Measurements from ENCODE around the gene COPS3.

Gene COPS3

DNA sequence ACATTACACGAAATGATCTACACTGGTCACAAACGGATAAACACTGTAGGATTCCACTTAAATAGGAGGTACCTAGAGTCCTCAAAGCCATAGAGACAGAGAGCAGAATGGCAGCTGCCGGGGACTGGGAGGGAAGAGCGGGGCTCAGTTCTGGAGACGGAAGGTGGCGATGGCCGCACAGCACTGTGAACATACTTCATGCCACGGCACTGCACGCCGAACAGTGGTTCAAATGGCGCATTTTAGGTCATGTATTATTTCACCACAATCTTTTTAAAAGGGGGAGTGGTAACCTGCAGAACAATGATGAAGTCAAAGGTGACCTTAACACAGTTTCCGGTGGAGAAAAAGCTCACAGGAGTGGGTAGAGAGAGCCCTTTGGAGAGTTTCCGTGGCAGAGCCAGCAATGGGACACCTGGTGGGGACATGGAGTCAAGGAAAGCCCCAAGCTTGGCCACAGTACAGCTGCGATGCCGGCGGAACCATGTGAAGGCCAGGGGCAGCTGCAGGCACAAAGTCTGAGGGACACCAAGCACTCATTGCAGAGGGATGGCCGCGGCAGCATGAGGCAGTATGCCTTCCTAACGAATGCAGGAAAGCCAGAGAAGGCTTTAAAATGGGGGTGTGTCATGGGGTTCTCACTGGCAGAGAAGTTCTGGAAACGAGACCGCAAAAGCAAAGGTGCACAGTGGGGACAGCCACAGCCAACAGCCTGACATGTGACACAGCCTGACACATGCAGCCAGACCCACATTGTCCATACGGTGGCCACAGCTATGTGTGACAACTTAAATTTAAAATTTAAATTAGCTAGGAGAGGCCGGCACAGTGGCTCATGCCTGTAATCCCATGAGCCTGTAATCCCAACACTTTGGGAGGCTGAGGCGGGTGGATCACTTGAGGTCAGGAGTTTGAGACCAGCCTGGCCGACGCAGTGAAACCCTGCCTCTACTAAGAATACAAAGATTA, 51.3 kb downstream of the COPS3 start:
- TF ChIP-seq, protein P1, sequence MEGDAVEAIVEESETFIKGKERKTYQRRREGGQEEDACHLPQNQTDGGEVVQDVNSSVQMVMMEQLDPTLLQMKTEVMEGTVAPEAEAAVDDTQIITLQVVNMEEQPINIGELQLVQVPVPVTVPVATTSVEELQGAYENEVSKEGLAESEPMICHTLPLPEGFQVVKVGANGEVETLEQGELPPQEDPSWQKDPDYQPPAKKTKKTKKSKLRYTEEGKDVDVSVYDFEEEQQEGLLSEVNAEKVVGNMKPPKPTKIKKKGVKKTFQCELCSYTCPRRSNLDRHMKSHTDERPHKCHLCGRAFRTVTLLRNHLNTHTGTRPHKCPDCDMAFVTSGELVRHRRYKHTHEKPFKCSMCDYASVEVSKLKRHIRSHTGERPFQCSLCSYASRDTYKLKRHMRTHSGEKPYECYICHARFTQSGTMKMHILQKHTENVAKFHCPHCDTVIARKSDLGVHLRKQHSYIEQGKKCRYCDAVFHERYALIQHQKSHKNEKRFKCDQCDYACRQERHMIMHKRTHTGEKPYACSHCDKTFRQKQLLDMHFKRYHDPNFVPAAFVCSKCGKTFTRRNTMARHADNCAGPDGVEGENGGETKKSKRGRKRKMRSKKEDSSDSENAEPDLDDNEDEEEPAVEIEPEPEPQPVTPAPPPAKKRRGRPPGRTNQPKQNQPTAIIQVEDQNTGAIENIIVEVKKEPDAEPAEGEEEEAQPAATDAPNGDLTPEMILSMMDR (IDR thresholded peaks at IDR 0.05; ENCODE audit: low read depth, low read length) = no peak

DNA sequence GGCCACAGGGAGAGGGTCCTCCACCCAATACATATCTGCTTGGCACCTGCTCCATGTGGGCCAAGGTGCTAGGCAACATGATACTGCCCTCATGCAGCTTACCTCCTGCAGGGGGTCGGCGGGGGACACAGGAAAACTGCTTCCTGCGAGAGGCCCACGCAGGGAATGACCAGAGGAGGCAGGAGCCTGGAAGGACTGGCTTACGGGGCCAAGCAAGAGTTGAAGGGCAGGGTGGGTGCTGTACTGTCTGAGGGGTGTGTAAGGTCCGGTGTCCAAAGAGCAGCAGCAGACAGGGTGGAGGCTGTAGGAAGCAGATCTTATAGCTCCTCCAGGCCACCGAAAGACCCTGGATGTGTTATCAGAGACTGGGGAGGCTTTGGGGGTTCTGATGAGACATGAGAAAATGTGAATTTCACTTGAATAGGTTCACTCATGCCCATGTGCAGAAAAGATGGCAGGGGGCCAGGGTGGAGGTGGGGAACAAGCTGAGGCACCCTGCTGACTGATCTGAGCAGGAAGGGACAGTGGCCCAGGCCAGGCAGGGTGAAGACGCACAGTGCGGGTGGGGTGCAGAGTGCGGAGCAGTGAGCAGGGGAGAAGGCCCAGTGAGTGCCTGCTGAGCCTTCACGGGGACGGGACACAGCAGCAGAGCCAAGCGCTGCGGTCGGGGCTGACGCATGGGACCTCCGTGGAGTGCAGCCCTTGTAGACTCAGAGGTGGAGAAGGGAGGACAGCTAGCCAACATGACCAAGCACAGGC, 52.3 kb downstream of the COPS3 start:
- TF ChIP-seq, protein P1 (IDR thresholded peaks at IDR 0.05; ENCODE audit: low read depth, low read length) = no peak
- H3K4me3 ChIP-seq (ENCODE audit: low read depth, low read length) = no peak overlapping the region

More for the DNA sequence above, 51.3 kb downstream of the COPS3 start:
- no peak overlapping the region for H3K4me3 ChIP-seq (ENCODE audit: low read depth, low read length)

DNA sequence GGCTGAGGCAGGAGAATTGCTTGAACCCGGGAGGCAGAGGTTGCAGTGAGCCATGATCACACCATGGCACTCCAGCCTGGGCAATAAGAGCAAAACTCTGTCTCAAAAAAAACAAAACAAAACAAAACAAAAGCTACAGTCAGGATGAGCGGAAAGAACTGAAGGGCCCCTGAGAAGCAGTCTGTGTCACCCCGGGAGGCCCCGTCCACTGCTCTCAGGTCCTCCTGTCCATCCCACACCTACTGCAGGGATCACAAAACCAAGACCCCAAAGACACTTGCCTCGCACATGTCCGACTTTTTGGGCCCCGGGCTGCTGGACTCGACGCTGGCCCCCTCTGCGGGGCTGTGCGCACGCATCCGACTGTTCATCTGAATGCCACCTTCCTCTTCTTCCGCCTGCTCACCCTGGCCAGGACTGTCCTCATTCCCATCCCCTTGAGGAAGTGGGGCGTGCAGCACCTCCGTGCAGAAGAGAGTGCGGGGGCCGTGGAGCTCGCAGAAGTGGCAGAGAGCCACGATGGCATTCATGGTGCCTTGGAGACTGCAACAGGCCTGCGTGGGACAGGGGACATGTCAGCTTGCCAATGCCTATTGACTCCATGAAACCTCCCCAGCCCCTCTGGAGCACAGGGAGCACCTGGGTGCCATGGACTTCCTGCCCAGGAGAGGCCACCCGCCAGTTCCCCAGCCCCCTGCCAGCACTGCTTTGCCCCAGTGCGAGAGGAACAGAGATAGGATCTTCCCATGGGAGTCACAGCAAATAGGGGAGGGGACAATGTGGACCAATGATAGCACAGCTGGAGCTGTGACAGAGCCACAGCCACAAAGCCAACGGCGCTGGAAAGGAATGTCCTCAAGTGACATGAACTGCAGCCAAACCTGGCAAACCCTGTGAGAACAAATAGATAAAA, 53.2 kb downstream of the COPS3 start:
- TF ChIP-seq, protein P1 (IDR thresholded peaks at IDR 0.05; ENCODE audit: low read depth, low read length) = no peak
- H3K4me3 ChIP-seq (ENCODE audit: low read depth, low read length) = no peak overlapping the region

DNA sequence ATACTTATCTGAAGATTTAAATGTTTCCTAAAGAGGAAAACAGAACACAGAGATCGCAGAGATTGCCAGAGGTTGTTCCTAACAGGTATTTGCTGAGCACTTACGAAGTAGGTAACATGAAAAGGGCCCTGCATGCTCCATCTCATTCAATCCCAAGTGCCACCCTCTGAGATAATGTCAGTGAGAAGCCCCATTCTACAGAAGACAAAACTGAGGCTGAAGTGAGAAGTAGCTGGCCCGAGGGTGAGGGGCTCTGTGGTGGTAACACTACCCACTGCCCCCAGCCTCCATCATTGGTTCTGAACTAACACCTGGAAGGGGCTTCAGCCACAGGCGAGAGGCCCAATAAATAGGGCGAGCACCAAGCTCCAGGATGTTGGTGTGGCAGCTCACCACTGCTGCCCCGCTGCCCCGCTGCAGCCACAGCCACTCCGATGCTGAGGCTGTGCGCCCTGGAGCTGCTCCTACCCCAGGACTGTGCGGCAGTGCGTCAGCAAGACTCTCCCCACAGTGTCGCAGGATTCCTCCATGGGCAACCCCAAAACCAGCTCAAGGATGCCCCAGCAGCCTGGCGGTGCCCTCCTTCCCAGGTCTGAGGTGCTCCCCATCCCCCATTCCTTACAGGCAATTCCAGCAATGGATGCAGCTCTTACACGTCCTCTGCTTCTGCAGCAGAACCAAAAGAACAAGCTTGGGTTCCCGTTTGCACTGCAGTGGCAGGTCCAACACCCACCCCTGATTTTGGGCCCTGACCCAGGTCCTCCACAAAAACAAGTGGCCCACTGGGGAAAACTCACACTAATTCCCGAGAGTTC, 54.4 kb downstream of the COPS3 start:
- TF ChIP-seq, protein P1 (IDR thresholded peaks at IDR 0.05; ENCODE audit: low read depth, low read length) = no peak
- no peak overlapping the region for H3K4me3 ChIP-seq (ENCODE audit: low read depth, low read length)

DNA sequence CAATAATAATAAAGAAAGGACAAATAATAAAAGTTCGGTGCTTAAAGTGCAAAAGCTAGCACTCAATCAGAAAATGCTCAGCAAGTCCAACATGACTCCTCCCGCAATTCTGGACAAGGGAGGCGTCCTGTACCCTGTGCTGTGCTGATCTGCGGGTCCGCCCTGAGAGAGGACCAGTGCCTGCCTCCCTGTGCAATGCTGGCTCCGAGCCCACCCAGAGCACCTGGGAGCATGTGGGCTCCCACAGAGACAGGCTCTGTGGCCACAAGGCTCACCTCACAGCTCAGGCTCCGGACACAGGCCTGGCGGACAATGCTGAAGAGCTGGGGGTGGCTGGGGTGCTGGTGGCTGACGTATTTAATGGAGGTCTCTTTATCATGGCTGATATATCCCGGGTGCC, 55.1 kb downstream of the COPS3 start:
- TF ChIP-seq, protein P1 (IDR thresholded peaks at IDR 0.05; ENCODE audit: low read depth, low read length) = no peak
- no peak overlapping the region for H3K4me3 ChIP-seq (ENCODE audit: low read depth, low read length)

DNA sequence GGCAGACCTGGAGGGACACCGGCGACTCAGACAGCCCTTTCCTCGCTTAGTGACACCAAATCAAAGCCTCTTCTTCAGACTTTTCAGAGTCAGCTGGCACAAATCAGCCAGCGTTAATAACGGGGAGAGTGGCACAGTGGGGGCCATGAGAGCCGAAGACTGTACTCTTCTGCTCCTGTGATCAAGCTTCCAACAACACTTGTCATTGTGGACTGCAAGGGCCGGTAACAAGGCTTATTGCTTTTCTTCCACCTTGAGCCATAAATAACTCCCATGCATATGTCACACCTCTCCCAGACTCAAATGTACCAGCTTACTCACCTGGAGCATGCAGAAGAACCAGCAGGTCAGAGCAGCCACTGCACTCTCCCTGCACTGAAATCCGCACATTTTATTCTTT, 56.9 kb downstream of the COPS3 start:
- H3K4me3 ChIP-seq (ENCODE audit: low read depth, low read length) = no peak overlapping the region
- TF ChIP-seq, protein P1 (IDR thresholded peaks at IDR 0.05; ENCODE audit: low read depth, low read length) = no peak
